Tibial nerve (tissue), 4 donors: Measurements from ENCODE around the gene ACER2. TPM values are rescaled to one million over a fixed set of nuclear protein-coding genes. Genes with fewer than 3 reads are reported as not detected.

Experiments used
- DNase-seq, 2 donors: peaks; one replicate each; pipeline ENCODE4 v3.0.0-alpha.2; 2019; ENCODE audit warnings: low spot score in 2 of 2
- H3K27ac ChIP-seq, 4 donors: fragments of 200-600 bp; sonication (generic) in 3 of 4; one replicate each; pipeline ENCODE4 v1.5.1; 2017 to 2019; ENCODE audit warnings: mild to moderate bottlenecking in 1 of 4
- H3K27me3 ChIP-seq, 2 donors: fragments of 200-600 bp; sonication (generic) in 1 of 2; one replicate each; pipeline versions ENCODE4 v1.5.1 to v1.6.0; 2017 to 2019
- H3K36me3 ChIP-seq, 3 donors: fragments of 200-600 bp; sonication (generic); one replicate each; pipeline ENCODE4 v1.5.1; 2018 to 2019
- H3K4me1 ChIP-seq, 4 donors: fragments of 200-600 bp; sonication (generic) in 3 of 4; one replicate each; pipeline ENCODE4 v1.5.1; 2017 to 2019
- H3K4me3 ChIP-seq, 4 donors: fragments of 200-600 bp; sonication (generic) in 3 of 4; one replicate each; pipeline ENCODE4 v1.5.1; 2017 to 2019; ENCODE audit warnings: mild to moderate bottlenecking in 1 of 4, moderate library complexity in 1 of 4
- H3K9me3 ChIP-seq, 4 donors: fragments of 200-600 bp; sonication (generic) in 3 of 4; one replicate each; pipeline ENCODE4 v1.5.1; 2017 to 2019
- EP300 ChIP-seq, 2 donors: sonication (generic); formaldehyde crosslinking; IDR thresholded peaks; one replicate each; pipeline ENCODE4 v1.6.1; 2017; ENCODE audit warnings: antibody characterized with exemption in 2 of 2, mild to moderate bottlenecking in 1 of 2
- POLR2A ChIP-seq, 2 donors: fragments of 450-650 bp; IDR thresholded peaks; one replicate each; pipeline ENCODE4 v1.6.1; 2017; ENCODE audit warnings: antibody characterized with exemption in 2 of 2, mild to moderate bottlenecking in 2 of 2, moderate library complexity in 2 of 2
- WGBS, 2 donors: methylation state at CpG; one replicate each; pipeline ENCODE4 v1.1.5; 2018; 5-methylcytosine and 5-hydroxymethylcytosine counted together
- total RNA-seq, 4 donors: library from RNA; depleted of rRNA; stranded (reverse); fragments of >200 nt; gene quantifications; one replicate each; pipeline ENCODE4 v1.1.0, GENCODE V29; 2016
- TF ChIP-seq, protein P1 (sequence below), 5 experiments: fragments of 200-600 bp in 3 of 5; fragments of 450-650 bp in 2 of 5; sonication (generic) in 3 of 5; IDR thresholded peaks; one replicate each; pipeline ENCODE4 v1.5.1; 2016 to 2019; ENCODE audit warnings: antibody characterized with exemption in 5 of 5, mild to moderate bottlenecking in 3 of 5, moderate library complexity in 2 of 5

ACER2 gene
- total RNA-seq, 4 donors from 2014 or later = 3.8 to 11.7 (median 8.9) TPM

DNA sequence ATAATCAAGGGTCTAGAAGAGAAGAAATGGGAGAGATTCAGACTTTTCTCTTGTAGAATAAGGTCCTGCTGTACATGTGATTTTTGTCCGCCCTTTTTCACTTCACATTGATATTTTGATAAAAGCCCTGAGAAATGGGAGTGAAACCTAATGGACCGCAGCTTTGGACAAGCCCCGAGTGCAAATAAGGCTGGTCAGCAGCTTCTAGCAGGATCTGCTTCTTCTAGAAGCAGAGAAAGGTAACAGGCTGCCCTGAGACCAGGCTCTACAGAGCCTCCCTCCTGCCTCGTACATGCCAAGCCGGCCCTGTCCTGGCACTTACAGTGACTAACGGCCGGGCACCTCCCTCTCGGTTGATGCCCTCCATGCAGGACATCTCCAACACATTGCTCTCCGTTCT, 33.4 kb downstream of the ACER2 start:
- H3K4me1 ChIP-seq = peaks cover 0 to 3% (median 0%) of the 10 kb centered on the region in 4 donors
- no peaks in the 10 kb centered on the region for H3K27me3 ChIP-seq
- peaks cover 0 to 50% (median 0%) of the 10 kb centered on the region in 3 donors for H3K36me3 ChIP-seq
- no peak for DNase-seq
- H3K4me3 ChIP-seq = no peak overlapping the region
- H3K27ac ChIP-seq = no peak overlapping the region
- 94 to 95% methylated on average over 9 of the region's 9 CpGs for WGBS, 2 donors
- TF ChIP-seq, protein P1, sequence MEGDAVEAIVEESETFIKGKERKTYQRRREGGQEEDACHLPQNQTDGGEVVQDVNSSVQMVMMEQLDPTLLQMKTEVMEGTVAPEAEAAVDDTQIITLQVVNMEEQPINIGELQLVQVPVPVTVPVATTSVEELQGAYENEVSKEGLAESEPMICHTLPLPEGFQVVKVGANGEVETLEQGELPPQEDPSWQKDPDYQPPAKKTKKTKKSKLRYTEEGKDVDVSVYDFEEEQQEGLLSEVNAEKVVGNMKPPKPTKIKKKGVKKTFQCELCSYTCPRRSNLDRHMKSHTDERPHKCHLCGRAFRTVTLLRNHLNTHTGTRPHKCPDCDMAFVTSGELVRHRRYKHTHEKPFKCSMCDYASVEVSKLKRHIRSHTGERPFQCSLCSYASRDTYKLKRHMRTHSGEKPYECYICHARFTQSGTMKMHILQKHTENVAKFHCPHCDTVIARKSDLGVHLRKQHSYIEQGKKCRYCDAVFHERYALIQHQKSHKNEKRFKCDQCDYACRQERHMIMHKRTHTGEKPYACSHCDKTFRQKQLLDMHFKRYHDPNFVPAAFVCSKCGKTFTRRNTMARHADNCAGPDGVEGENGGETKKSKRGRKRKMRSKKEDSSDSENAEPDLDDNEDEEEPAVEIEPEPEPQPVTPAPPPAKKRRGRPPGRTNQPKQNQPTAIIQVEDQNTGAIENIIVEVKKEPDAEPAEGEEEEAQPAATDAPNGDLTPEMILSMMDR (IDR thresholded peaks at IDR 0.05) = no peak
- TF ChIP-seq EP300 (IDR thresholded peaks at IDR 0.05) = no peak
- TF ChIP-seq POLR2A (IDR thresholded peaks at IDR 0.05) = no peak
- H3K9me3 ChIP-seq = no peaks in the 10 kb centered on the region

DNA sequence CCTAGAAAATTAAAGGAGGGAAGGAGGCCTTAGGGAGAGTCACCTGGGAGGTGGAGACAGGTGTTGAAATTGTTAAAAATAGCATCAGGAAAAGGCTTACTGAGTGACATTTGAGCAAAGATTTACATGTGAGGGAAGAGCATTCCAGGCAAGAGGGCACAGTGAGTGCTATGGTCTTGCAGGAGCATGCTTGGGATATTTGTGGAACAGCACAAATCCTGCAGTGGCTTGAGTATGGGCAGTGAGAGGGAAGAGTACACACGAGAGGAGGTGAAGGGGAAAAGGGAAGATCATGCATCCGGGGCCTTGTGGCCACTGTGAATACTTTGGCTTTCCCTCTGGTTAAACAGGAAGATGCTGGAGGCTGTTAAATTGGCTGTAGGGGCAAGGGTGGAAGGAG, 36.6 kb downstream of the ACER2 start:
- no peak for TF ChIP-seq POLR2A (IDR thresholded peaks at IDR 0.05)
- TF ChIP-seq, protein P1 (IDR thresholded peaks at IDR 0.05) = no peak
- no peak for TF ChIP-seq EP300 (IDR thresholded peaks at IDR 0.05)
- H3K27ac ChIP-seq = no peak overlapping the region
- 84% methylated on average over 2 of the region's 2 CpGs for WGBS, 2 donors

DNA sequence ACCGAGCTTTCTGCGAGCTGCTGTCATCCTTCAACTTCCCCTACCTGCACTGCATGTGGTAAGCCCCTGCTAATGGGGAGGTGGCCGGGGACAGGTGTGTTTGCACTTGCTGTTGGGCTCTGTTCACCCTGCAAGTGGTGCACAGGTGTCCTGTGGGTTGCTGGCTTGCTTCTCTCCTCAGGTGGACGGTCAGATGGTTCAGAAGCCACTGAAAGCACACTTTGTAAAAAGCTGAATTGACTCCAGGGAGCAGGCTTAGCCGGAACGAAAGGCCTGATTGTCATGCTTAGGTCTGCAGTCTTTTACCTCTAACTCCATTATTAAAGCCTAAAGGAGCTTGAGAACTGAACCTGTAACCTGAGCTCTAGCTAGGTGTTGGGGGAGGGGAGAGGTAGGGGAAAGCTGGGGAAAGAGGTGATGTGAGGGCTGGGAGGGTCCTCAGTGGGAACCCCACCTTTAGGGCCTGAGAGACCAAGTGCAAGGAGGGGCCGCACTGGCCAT, 37.6 kb downstream of the ACER2 start:
- Histone ChIP-seq H3K4me3 (no peak overlapping the region), H3K4me1 (no peaks in the 10 kb centered on the region), H3K27me3 (no peaks in the 10 kb centered on the region), H3K9me3 (no peaks in the 10 kb centered on the region), H3K36me3 (peaks cover 0 to 45% (median 0%) of the 10 kb centered on the region in 3 donors), H3K27ac (no peak overlapping the region)
- DNase-seq = no peak
- TF ChIP-seq POLR2A (IDR thresholded peaks at IDR 0.05) = no peak
- TF ChIP-seq, protein P1 (IDR thresholded peaks at IDR 0.05) = no peak
- no peak for TF ChIP-seq EP300 (IDR thresholded peaks at IDR 0.05)
- 67 to 80% methylated on average over 7 of the region's 7 CpGs for WGBS, 2 donors

More for the DNA sequence above, 36.6 kb downstream of the ACER2 start:
- H3K9me3 ChIP-seq = no peaks in the 10 kb centered on the region
- H3K4me1 ChIP-seq = peaks cover 0 to 3% (median 0%) of the 10 kb centered on the region in 4 donors
- no peak for DNase-seq
- no peak overlapping the region for H3K4me3 ChIP-seq
- peaks cover 0 to 37% (median 0%) of the 10 kb centered on the region in 3 donors for H3K36me3 ChIP-seq
- no peaks in the 10 kb centered on the region for H3K27me3 ChIP-seq

DNA sequence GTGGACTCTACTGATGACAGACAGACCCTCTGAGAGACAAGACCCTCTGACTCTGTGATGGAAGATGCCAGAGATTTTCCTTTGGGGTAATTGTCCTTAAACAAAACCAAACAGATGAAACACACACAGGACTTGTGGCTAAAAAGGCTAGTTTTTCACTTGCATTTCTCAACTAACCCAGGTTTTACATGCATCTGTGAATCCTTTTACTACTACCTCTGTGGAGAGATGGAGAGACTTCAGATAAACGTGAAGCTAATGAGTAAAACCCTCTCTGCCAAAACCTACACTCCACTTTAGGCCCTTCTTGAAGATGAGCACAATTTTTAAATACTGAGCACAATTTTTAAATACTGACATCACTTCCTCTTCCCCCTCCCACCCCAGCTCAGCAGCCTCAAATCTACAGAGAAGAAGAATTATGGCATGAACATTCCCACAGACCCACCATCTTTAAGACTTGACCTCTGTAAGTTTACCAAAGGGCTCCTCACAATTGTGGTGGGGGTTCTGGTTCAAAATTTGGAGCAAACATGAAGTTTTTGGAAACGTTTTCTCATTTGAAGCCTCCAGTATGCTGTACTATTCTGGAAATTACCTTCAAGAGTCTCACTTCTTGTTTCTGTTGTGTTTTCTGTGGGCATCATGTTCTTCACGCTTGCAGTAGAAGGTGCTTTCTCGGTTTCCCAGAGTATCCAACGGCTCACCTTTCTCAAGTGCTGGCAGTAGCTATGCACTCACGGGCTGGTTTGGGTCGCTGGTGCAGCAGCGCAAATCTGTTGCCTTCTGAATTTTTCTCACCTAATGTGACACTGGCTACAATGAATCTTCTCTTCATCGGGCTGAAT, 42.7 kb downstream of the ACER2 start:
- no peak for DNase-seq
- Histone ChIP-seq H3K4me1 (peaks cover 0 to under 1% (median 0%) of the 10 kb centered on the region in 4 donors), H3K9me3 (no peaks in the 10 kb centered on the region), H3K27ac (no peak overlapping the region), H3K4me3 (no peak overlapping the region), H3K36me3 (peaks cover 0 to 24% (median 0%) of the 10 kb centered on the region in 3 donors), H3K27me3 (no peaks in the 10 kb centered on the region)
- TF ChIP-seq POLR2A (IDR thresholded peaks at IDR 0.05) = no peak
- TF ChIP-seq EP300 (IDR thresholded peaks at IDR 0.05) = no peak
- TF ChIP-seq, protein P1 (IDR thresholded peaks at IDR 0.05) = no peak
- 89% methylated on average over 9 of the region's 9 CpGs for WGBS, 2 donors

DNA sequence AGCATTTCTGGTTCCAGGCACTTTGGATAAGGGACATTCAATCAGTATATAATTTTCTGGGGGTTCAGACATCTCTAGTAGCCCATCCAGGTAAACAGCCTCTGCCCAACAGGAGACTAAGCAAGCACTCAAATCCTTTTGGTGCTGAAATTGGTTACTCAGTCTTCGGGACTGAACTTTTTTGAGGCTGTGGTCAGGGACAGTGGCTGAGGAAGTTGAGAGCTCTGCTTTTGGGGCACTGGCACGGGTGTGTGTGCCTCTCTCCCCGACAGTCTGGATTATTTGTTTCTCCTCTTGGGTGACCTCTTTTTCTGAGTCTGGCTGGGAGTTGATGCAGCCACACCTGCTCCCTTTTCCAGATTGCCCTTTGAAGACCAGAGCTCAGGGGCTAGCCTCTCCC, 47.6 kb downstream of the ACER2 start:
- DNase-seq = no peak
- Histone ChIP-seq H3K36me3 (peaks cover 0 to 8% (median 0%) of the 10 kb centered on the region in 3 donors), H3K9me3 (no peaks in the 10 kb centered on the region), H3K4me1 (peaks cover 0 to 12% (median 0%) of the 10 kb centered on the region in 4 donors), H3K27me3 (no peaks in the 10 kb centered on the region), H3K27ac (peak overlapping the region in 2 of 4 donors; percentile 19 to 48), H3K4me3 (no peak overlapping the region)
- TF ChIP-seq, protein P1 (IDR thresholded peaks at IDR 0.05) = no peak
- no peak for TF ChIP-seq POLR2A (IDR thresholded peaks at IDR 0.05)
- no peak for TF ChIP-seq EP300 (IDR thresholded peaks at IDR 0.05)
- 49 to 52% methylated on average over 3 of the region's 3 CpGs for WGBS, 2 donors
